ENCODE measurements around the gene TXNDC2. TPM values are rescaled to one million over a fixed set of nuclear protein-coding genes. Genes with fewer than 3 reads are reported as not detected.

Gene TXNDC2
- total RNA-seq, 3 donors from 2014 or later (not counting 1 experiment from before 2014, with no cell fraction given), result not detected

DNA sequence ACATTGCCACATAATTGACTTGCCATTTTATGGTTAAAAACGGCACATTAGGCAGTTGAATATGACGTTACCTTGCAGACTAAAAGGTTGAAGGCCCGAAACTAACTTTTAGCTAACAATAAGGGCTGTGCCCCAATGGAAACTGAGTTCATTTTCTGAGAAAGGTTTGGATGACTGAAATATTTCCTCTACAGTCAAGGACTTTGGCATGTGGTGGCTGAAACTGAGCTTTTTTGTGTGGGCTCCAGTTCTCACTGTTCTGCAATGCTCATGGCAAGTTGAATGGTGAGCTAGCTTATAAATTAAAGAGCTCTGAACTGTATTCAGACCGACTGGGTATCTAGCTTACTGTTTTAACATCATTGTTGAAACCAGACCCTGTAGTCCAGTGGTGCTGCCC is 23.8 kb upstream of the TXNDC2 start:
- Mint-ChIP-seq H3K36me3 (peaks cover 11% of the 10 kb centered on the region), H3K4me1 (no peaks in the 10 kb centered on the region), H3K9me3 (peaks cover 4 to 9% of the 10 kb centered on the region in 2 donors), H3K27ac (no peak overlapping the region), H3K27me3 (ENCODE audit: low read depth in 2 of 2) (peaks cover 0 to 9% of the 10 kb centered on the region in 2 donors), H3K4me3 (no peak overlapping the region)
- DNase-seq (no peak), ATAC-seq (no peak)
- intact Hi-C loops (cut with micrococcal nuclease), result no loop called here
- H3K27me3 ChIP-seq (ENCODE audit: control insufficient read depth, insufficient read depth, low read length), result no peaks in the 10 kb centered on the region
- no peaks in the 10 kb centered on the region for H3K36me3 ChIP-seq (ENCODE audit: control insufficient read depth, insufficient read depth, low read length)
- 92% methylated on average over 4 of the region's 4 CpGs for WGBS (ENCODE audit: insufficient coverage)
- TF ChIP-seq, protein P1, sequence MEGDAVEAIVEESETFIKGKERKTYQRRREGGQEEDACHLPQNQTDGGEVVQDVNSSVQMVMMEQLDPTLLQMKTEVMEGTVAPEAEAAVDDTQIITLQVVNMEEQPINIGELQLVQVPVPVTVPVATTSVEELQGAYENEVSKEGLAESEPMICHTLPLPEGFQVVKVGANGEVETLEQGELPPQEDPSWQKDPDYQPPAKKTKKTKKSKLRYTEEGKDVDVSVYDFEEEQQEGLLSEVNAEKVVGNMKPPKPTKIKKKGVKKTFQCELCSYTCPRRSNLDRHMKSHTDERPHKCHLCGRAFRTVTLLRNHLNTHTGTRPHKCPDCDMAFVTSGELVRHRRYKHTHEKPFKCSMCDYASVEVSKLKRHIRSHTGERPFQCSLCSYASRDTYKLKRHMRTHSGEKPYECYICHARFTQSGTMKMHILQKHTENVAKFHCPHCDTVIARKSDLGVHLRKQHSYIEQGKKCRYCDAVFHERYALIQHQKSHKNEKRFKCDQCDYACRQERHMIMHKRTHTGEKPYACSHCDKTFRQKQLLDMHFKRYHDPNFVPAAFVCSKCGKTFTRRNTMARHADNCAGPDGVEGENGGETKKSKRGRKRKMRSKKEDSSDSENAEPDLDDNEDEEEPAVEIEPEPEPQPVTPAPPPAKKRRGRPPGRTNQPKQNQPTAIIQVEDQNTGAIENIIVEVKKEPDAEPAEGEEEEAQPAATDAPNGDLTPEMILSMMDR (IDR thresholded peaks at IDR 0.05), result no peak
- no peaks in the 10 kb centered on the region for H3K4me1 ChIP-seq (ENCODE audit: control insufficient read depth, insufficient read depth, low read length)
- no peak overlapping the region for H3K27ac ChIP-seq (ENCODE audit: low read length)
- peaks cover 15% of the 10 kb centered on the region for H3K9me3 ChIP-seq (ENCODE audit: control insufficient read depth, insufficient read depth, low read length)
- no peak overlapping the region for H3K4me3 ChIP-seq (ENCODE audit: low read length)

DNA sequence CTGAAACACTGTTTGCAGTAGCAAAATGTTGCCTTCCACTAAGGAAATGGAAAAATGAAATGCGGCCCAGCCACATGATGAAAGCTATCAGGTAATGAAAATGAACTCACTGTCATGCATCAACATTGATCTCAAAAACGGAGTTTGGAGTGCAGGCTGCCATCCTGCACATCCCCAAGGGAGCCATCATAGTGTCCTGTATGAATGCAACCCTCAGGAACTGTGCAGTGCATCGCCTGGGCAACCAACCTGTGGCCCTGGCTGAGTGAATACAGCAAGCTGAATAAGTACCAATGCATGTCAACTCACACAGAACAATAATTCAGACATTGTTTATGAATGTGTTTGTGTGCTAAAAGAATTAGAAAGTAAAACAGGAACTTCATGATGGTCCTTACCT is 23.1 kb upstream of the TXNDC2 start:
- Mint-ChIP-seq H3K36me3 (peaks cover 11% of the 10 kb centered on the region), H3K4me3 (no peak overlapping the region), H3K4me1 (no peaks in the 10 kb centered on the region), H3K27me3 (ENCODE audit: low read depth in 2 of 2) (peaks cover 0 to 9% of the 10 kb centered on the region in 2 donors), H3K9me3 (peaks cover 4 to 9% of the 10 kb centered on the region in 2 donors), H3K27ac (no peak overlapping the region)
- intact Hi-C loops (cut with micrococcal nuclease), result no loop called here
- 63% methylated on average over 3 of the region's 3 CpGs for WGBS (ENCODE audit: insufficient coverage)
- Histone ChIP-seq H3K9me3 (ENCODE audit: control insufficient read depth, insufficient read depth, low read length) (peaks cover 15% of the 10 kb centered on the region), H3K4me1 (ENCODE audit: control insufficient read depth, insufficient read depth, low read length) (no peaks in the 10 kb centered on the region), H3K27ac (ENCODE audit: low read length) (no peak overlapping the region), H3K36me3 (ENCODE audit: control insufficient read depth, insufficient read depth, low read length) (no peaks in the 10 kb centered on the region), H3K27me3 (ENCODE audit: control insufficient read depth, insufficient read depth, low read length) (no peaks in the 10 kb centered on the region), H3K4me3 (ENCODE audit: low read length) (no peak overlapping the region)
- DNase-seq, result no peak
- no peak for ATAC-seq
- TF ChIP-seq, protein P1 (IDR thresholded peaks at IDR 0.05), result no peak

DNA sequence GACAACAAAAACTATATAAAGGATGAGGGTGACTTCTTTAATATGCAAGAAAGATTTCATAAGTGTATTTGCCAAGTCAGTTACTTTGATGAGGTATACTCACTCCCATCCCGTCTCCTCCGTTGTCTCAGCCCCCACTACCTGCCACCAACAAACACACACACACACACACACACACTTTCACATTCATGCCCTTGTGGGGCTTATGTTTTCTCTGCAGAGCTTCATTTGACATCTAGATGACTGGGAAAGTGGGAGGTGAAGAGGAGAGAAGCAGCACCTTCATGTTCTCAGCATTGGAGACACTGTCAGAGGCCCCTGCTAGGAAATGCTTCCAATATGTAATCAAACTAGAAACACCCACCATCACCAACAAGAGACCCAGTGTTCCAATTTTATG is 22.5 kb upstream of the TXNDC2 start:
- TF ChIP-seq, protein P1 (IDR thresholded peaks at IDR 0.05), result no peak
- intact Hi-C loops (cut with micrococcal nuclease), result no loop called here
- WGBS (ENCODE audit: insufficient coverage), result 31% methylated on average over 2 of the region's 2 CpGs
- ATAC-seq, result no peak
- peaks cover 15% of the 10 kb centered on the region for H3K9me3 ChIP-seq (ENCODE audit: control insufficient read depth, insufficient read depth, low read length)
- no peak overlapping the region for H3K27ac ChIP-seq (ENCODE audit: low read length)
- H3K27me3 ChIP-seq (ENCODE audit: control insufficient read depth, insufficient read depth, low read length), result no peaks in the 10 kb centered on the region
- Mint-ChIP-seq H3K27ac (no peak overlapping the region), H3K27me3 (ENCODE audit: low read depth in 2 of 2) (peaks cover 0 to 9% of the 10 kb centered on the region in 2 donors), H3K36me3 (peaks cover 11% of the 10 kb centered on the region), H3K9me3 (peaks cover 4 to 9% of the 10 kb centered on the region in 2 donors), H3K4me3 (no peak overlapping the region), H3K4me1 (no peaks in the 10 kb centered on the region)
- no peak overlapping the region for H3K4me3 ChIP-seq (ENCODE audit: low read length)
- no peaks in the 10 kb centered on the region for H3K4me1 ChIP-seq (ENCODE audit: control insufficient read depth, insufficient read depth, low read length)
- no peaks in the 10 kb centered on the region for H3K36me3 ChIP-seq (ENCODE audit: control insufficient read depth, insufficient read depth, low read length)
- DNase-seq, result no peak

DNA sequence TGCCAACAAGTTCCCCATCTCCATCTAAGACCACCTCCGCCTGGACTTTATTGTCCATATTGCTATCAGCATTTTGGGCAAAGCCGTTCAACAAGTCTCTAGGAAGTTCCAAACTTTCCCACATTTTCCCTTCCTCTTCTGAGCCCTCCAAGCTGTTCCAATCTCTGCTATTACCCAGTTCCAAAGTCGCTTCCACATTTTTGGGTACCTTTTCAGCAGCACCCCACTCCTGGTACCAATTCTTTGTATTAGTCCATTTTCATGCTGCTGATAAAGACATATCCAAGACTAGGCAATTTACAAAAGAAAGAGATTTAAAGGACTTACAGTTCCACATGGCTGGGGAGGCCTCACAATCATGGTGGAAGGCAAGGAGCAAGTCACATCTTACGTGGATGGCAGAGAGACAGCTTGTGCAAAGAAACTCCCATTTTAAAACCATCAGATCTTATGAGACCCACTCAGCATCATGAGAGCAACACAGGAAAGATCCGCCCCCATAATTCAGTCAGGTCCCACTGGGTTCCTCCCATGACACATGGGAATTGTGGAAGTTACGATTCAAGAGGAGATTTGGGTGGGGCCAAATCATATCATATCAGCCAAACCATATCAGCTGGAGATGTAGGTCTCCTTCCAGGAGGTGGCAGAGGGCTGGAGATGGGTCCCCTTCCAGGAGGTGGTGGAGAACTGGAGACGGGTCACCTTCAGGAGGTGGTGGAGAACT is 19.8 kb upstream of the TXNDC2 start:
- no peaks in the 10 kb centered on the region for H3K4me1 ChIP-seq (ENCODE audit: control insufficient read depth, insufficient read depth, low read length)
- no peak overlapping the region for H3K27ac ChIP-seq (ENCODE audit: low read length)
- intact Hi-C loops (cut with micrococcal nuclease), result no loop called here
- 91% methylated on average over 6 of the region's 7 CpGs for WGBS (ENCODE audit: insufficient coverage)
- H3K4me3 ChIP-seq (ENCODE audit: low read length), result no peak overlapping the region
- H3K27me3 Mint-ChIP-seq (ENCODE audit: low read depth in 2 of 2), result peaks cover 5 to 13% of the 10 kb centered on the region in 2 donors
- H3K27ac Mint-ChIP-seq, result no peak overlapping the region
- H3K4me1 Mint-ChIP-seq, result no peaks in the 10 kb centered on the region
- TF ChIP-seq, protein P1 (IDR thresholded peaks at IDR 0.05), result no peak
- peaks cover 15% of the 10 kb centered on the region for H3K9me3 ChIP-seq (ENCODE audit: control insufficient read depth, insufficient read depth, low read length)
- no peak overlapping the region for H3K4me3 Mint-ChIP-seq
- H3K36me3 ChIP-seq (ENCODE audit: control insufficient read depth, insufficient read depth, low read length), result no peaks in the 10 kb centered on the region
- H3K36me3 Mint-ChIP-seq, result peaks cover 11% of the 10 kb centered on the region
- peaks cover 3% of the 10 kb centered on the region for H3K27me3 ChIP-seq (ENCODE audit: control insufficient read depth, insufficient read depth, low read length)
- DNase-seq, result no peak
- ATAC-seq, result no peak
- peaks cover 4 to 9% of the 10 kb centered on the region in 2 donors for H3K9me3 Mint-ChIP-seq
